Skeletal muscle cell (primary cell): Measurements from ENCODE around the gene SNRPD1.
"Not testable (repeated sequence)": the region's sequence is repeated elsewhere in the genome, so short reads cannot be mapped to it uniquely, and the experiment has no call there.

Experiments used
- DNase-seq: peaks from one replicate; pipeline ENCODE4 v3.0.0-alpha.2; 2010; ENCODE audit warnings: low read depth
- H3K4me3 ChIP-seq: 2 replicates; pipeline ENCODE4 v1.5.1; 2011; ENCODE audit warnings: low read depth, mild to moderate bottlenecking, control low read depth, low read length, moderate library complexity

SNRPD1 gene

GRCh38 chr18:21632393-21632792 is 20.3 kb downstream of the SNRPD1 start:
- no peak for DNase-seq
- H3K4me3 ChIP-seq: no peak overlapping the region

DNA sequence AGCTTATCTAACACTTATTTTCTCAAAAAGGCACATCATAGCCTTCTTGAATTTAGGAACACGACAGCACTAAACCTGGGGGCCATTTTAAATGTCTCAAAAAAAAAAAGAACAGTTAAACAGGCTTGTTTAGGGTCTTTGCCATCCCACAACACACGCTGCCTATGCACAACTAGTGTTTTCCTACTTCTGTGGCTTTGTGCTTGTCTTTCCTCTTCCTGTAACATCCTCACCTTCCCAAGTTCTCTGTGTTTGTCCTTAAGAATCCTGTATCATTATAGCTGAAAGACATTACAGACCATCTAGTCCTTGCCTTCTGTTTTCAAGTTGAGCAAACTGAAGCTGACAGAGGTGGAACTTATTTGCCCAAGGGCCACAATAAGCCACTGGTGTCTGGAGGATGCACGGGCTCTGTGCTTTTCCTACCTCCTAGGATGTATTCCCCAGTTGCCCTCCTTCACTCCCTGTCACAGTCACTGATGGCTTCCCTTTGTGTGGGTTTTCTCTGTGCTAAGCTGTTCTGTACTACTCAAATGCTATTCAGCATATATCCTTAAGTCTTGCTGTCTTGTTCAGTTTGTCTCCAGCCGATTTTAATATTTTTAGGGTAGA is 22.6 kb downstream of the SNRPD1 start:
- no peak for DNase-seq
- no peak overlapping the region for H3K4me3 ChIP-seq

DNA sequence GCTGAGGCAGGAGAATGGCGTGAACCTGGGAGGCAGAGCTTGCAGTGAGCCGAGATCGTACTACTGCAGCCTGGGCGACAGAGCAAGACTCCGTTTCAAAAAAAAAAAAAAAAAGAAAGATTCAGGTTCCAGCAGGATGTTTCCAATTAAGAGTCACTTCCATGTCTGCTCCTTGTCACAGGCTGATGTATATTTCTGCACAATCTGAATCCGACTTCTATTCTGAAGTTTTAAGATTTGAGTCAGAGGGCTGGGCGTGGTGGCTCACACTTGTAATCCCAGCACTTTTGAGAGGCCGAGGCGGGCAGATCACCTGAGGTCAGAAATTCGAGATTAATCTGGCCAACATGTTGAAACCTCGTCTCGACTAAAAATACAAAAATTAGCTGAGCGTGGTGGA is 24.7 kb downstream of the SNRPD1 start:
- no peak for DNase-seq

DNA sequence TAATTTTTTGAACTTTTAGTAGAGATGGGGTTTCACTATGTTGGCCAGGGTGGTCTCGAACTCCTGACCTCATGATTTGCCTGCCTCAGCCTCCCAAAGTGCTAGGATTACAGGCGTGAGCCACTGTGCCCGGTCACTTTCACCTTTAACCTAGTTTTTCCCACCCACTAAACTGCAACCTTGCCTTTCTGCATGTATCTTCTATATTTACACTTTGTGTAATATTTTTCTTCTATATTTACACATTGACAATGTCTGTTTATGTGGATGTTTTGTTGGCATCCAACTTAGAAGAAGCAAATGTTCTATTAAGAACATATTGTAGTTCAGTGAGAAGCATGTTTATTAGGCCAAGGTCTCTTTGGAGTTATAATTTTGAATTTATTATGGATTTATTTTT is 26.7 kb downstream of the SNRPD1 start:
- no peak overlapping the region for H3K4me3 ChIP-seq
- DNase-seq: no peak

More for the DNA sequence above, 24.7 kb downstream of the SNRPD1 start:
- H3K4me3 ChIP-seq: no peak overlapping the region

DNA sequence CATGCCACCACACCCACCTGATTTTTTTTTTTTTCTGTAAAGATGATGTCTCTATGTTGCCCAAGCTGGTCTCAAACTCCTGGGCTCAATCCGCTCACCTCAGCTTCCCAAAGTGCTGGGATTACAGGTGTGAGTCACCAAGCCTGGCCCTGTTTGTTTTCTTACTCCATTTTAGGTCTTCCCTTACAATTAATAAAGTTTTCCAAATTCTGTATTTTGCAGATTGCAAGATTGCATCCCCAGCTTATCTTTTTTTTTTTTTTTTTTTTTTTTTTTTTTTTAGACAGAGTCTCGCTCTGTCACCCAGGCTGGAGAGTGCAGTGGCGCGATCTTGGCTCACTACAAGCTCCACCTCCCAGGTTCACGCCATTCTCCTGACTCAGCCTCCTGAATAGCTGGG is 28.3 kb downstream of the SNRPD1 start:
- not testable (repeated sequence) for H3K4me3 ChIP-seq, DNase-seq

- no peak for DNase-seq
- no peak overlapping the region for H3K4me3 ChIP-seq
Observed at GRCh38 chr18:21650311-21650710, 38.2 kb downstream of the SNRPD1 start.

GRCh38 chr18:21652073-21652472 is 40.0 kb downstream of the SNRPD1 start:
- H3K4me3 ChIP-seq: no peak overlapping the region
- no peak for DNase-seq

DNA sequence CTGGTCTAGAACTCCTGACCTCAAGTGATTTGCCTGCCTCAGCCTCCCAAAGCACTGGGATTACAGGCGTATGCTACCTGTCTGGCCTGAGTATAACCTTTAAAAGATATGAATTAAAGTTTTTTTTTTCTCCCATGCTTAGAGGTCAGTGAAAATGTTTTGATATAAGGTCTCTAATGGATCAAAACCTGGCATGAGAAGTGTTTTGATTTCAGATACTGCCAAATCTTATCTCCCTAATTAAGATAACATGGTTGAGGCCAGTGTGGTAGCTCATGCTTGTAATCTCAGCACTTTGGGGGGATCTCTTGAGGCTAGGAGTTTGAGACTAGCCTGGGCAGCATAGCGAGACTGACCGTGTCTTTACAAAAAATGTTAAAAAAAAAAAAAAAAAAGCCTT is 41.2 kb downstream of the SNRPD1 start:
- DNase-seq: no peak
- no peak overlapping the region for H3K4me3 ChIP-seq

- H3K4me3 ChIP-seq: no peak overlapping the region
- peak; percentile 12 for DNase-seq
Observed at GRCh38 chr18:21656402-21656801, 44.3 kb downstream of the SNRPD1 start.

DNA sequence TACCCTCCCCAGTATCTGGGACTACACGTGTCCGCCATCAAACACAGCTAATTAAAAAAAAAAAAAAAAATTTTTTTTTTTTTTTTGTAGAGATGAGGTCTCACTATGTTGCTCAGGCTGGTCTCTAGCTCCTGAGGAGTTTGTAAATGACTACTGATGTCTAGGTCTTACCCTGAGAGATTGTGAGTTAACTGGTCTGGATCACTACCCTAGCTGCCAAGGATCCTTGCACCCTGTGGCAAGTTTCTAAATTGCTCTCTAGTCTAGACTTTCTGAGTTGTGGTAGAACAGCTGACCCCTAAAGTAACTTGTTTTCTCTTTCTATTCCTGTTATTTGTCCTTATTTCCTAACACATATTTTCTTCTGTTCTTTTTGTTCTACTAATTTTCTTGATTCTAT is 48.0 kb downstream of the SNRPD1 start:
- DNase-seq: no peak
- no peak overlapping the region for H3K4me3 ChIP-seq

DNA sequence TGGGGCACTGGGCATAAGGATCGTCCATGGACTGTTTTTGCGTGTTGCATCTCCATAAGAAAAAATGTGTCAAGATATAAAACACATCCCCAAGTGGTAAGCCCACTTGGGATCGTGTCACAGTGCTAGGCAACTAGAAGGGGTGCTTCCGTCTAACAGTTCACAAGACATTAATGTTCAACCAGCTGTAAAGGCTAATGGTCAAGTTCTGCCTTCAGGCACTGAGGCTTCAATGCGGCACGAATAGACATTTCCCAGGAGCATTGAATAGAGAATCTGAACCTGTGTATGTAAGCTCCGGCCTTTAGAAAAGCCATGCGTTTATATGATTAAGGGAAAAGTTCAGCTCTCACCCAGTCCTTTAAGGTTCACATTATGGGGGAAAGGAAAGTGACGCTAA is 50.5 kb downstream of the SNRPD1 start:
- H3K4me3 ChIP-seq: no peak overlapping the region
- no peak for DNase-seq

- DNase-seq: peak; percentile 72
Observed at GRCh38 chr18:21663578-21663977, 51.5 kb downstream of the SNRPD1 start.

GRCh38 chr18:21664069-21664468 is 52.0 kb downstream of the SNRPD1 start:
- no peak overlapping the region for H3K4me3 ChIP-seq
- DNase-seq: no peak

More at GRCh38 chr18:21663578-21663977, 51.5 kb downstream of the SNRPD1 start:
- no peak overlapping the region for H3K4me3 ChIP-seq

- DNase-seq: no peak
- no peak overlapping the region for H3K4me3 ChIP-seq
Observed at GRCh38 chr18:21669736-21670285, 57.7 kb downstream of the SNRPD1 start.

DNA sequence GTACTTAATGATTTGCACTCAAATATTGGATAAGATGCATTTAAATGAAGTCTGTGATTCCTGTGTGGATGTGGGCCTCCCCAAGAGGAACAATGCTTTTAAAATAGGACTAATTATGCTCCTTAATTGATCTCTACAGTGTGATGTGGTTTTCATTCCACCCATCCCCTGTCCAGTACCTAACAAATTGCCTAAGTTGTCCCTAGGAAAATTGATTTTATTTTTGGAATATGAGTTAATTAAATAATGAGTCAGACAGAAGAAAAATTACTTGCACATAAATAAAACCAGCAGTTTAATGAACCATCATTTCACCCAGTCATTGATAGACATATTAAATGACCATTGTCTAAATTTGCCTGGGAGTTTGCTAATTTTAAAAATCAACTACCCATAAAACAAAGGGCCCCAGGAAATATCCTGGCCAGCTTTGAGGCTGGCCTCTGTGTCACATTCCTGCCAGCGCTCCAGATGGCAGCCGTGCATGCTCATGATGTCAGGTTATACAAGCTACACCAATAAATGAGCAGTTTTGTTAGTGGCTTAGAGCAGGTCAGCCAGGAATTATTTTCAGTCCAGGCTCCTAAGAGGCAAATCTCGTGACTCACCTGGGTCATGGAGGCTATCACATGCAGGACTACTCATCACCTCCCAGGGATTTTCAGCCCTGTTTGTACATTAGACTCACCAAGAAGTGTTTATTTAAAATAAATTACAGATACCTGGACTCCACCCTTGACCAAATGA is 60.6 kb downstream of the SNRPD1 start:
- no peak for DNase-seq
- no peak overlapping the region for H3K4me3 ChIP-seq

DNA sequence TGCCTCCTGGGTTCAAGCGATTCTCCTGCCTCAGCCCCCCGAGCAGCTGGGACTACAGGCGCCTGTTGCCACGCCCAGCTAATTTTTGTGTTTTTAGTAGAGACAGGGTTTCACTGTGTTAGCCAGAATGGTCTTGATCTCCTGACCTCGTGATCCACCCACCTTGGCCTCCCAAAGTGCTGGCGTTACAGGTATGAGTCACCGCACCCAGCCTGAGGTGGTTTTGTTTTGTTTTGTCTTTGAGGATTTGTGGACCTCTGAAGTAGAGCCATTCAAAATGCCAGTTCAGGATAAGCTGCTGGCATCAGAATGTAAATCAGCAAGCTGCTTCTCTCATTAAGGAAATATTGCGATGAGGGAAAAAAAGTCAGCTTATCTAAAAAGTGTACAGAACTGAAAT is 63.2 kb downstream of the SNRPD1 start:
- not testable (repeated sequence) for DNase-seq, H3K4me3 ChIP-seq

- no peak for DNase-seq
Observed at GRCh38 chr18:21678859-21679258, 66.7 kb downstream of the SNRPD1 start.

GRCh38 chr18:21680161-21680560 is 68.0 kb downstream of the SNRPD1 start:
- no peak overlapping the region for H3K4me3 ChIP-seq
- DNase-seq: no peak

More at GRCh38 chr18:21678859-21679258, 66.7 kb downstream of the SNRPD1 start:
- H3K4me3 ChIP-seq: no peak overlapping the region

DNA sequence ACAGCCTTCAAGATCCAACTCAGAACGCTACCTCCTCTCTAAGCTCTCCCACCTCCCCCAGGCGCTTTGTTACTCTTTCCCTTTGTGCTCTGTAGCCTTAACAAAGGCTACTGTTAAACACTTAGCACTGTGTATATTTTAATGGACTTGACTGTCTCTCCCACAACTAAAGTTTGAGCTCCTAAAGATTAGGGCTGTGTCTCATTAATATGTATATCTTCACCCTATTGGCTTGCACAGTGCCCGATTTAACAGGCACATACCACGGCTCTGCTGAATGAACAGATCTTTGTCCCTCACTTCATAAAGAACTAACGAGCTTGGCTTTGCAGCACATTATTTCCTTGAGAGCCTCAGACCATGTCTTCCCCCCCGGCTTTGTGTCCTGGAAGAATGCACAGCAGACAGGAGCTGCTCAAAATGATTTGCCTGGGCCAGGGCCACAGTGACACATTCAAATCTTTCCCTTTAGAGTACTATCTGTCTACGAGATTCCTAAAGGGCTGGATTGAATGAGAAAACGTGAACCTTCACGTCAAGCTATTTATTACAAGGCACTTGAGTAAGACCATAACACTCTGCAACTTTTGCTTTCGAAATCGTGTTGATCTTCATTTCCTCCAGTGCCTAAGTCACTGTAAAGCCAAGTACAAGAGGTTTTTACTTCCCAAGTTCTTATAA is 70.4 kb downstream of the SNRPD1 start:
- peak overlapping the region; percentile 31 for H3K4me3 ChIP-seq
- peak; percentile 58 for DNase-seq
